Neural cell (in vitro differentiated cells): ENCODE results near the gene PRR5. TPM values are rescaled to one million over a fixed set of nuclear protein-coding genes. Genes with fewer than 3 reads are reported as not detected.

Experiments used
- H2AFZ ChIP-seq: fragments of 200-600, 300-800 bp; sonication (generic), shearing (Covaris generic); 2 replicates; pipeline ENCODE4 v1.6.0; 2014; ENCODE audit warnings: low read depth, mild to moderate bottlenecking, antibody characterized with exemption, low read length, moderate library complexity
- H3F3A ChIP-seq: fragments of 200-600 bp; shearing (Covaris generic); 2 replicates; pipeline ENCODE4 v1.6.1; 2016; ENCODE audit warnings: mild to moderate bottlenecking, moderate library complexity, mixed read lengths, antibody characterized with exemption, low read length; ENCODE audit not compliant: insufficient read depth, poor library complexity, severe bottlenecking
- H3K27ac ChIP-seq: fragments of 200-600, 300-800 bp; sonication (generic), shearing (Covaris generic); 2 replicates; pipeline ENCODE4 v1.5.1; 2014; ENCODE audit warnings: mild to moderate bottlenecking, low read length, moderate library complexity
- H3K27me3 ChIP-seq: fragments of 300-800, 200-600 bp; sonication (generic), shearing (Covaris generic); 2 replicates; pipeline ENCODE4 v1.6.0; 2014; ENCODE audit warnings: mild to moderate bottlenecking, low read depth, low read length, moderate library complexity; ENCODE audit not compliant: insufficient read depth
- H3K36me3 ChIP-seq: fragments of 300-800, 200-600 bp; sonication (generic), shearing (Covaris generic); 2 replicates; pipeline ENCODE4 v1.5.1; 2014; ENCODE audit warnings: mild to moderate bottlenecking, antibody characterized with exemption, low read length, moderate library complexity; ENCODE audit not compliant: insufficient read depth
- H3K4me2 ChIP-seq: fragments of 300-800, 200-600 bp; sonication (generic), shearing (Covaris generic); 2 replicates; pipeline ENCODE4 v1.6.0; 2014; ENCODE audit warnings: mild to moderate bottlenecking, low read length
- H3K4me3 ChIP-seq: fragments of 300-800, 200-600 bp; sonication (generic), shearing (Covaris generic); 2 replicates; pipeline ENCODE4 v1.5.1; 2014; ENCODE audit warnings: mild to moderate bottlenecking, low read length, moderate library complexity
- H3K79me2 ChIP-seq: fragments of 200-600 bp; shearing (Covaris generic); replicated peaks from 2 replicates; pipeline ENCODE4 v1.6.0; 2014; ENCODE audit warnings: mild to moderate bottlenecking, low read length, moderate library complexity; ENCODE audit not compliant: insufficient read depth
- H3K9ac ChIP-seq: fragments of 300-800, 200-600 bp; sonication (generic), shearing (Covaris generic); 2 replicates; pipeline ENCODE4 v1.6.1; 2016; ENCODE audit warnings: mild to moderate bottlenecking, low read length, mixed read lengths
- H3K9me2 ChIP-seq: fragments of 200-600 bp; shearing (Covaris generic); 2 replicates; pipeline ENCODE4 v1.6.1; 2016; ENCODE audit warnings: mild to moderate bottlenecking, low read length, mixed read lengths; ENCODE audit not compliant: insufficient read depth
- H3K9me3 ChIP-seq: fragments of 200-600, 300-800 bp; sonication (generic), shearing (Covaris generic); 2 replicates; pipeline ENCODE4 v1.6.1; 2016; ENCODE audit warnings: mild to moderate bottlenecking, mixed run types, low read length, moderate library complexity, mixed read lengths
- H4K20me1 ChIP-seq: fragments of 200-600 bp; shearing (Covaris generic); 2 replicates; pipeline ENCODE4 v1.6.1; 2016; ENCODE audit warnings: mild to moderate bottlenecking, mixed run types; ENCODE audit not compliant: insufficient read depth
- CTCF ChIP-seq: fragments of 450-650 bp; IDR thresholded peaks from 2 replicates; pipeline ENCODE4 v1.5.1; 2014; ENCODE audit warnings: antibody characterized with exemption, mild to moderate bottlenecking, moderate library complexity; ENCODE audit not compliant: poor library complexity, severe bottlenecking
- EP300 ChIP-seq: fragments of 450-650 bp; conservative IDR thresholded peaks from 2 replicates; pipeline ENCODE4 v1.6.1; 2014; ENCODE audit warnings: antibody characterized with exemption, mild to moderate bottlenecking, moderate library complexity; ENCODE audit not compliant: poor library complexity, severe bottlenecking
- EZH2 ChIP-seq: fragments of 200-600, 300-800 bp; shearing (Covaris generic), sonication (generic); IDR thresholded peaks from 2 replicates; pipeline ENCODE4 v1.6.1; 2014; ENCODE audit warnings: antibody characterized with exemption, low read length, borderline replicate concordance, mild to moderate bottlenecking; ENCODE audit not compliant: insufficient read depth, poor library complexity, severe bottlenecking
- MXI1 ChIP-seq: fragments of 450-650 bp; conservative IDR thresholded peaks from 2 replicates; pipeline ENCODE4 v1.6.1; 2014; ENCODE audit warnings: antibody characterized with exemption, mild to moderate bottlenecking; ENCODE audit not compliant: poor library complexity, severe bottlenecking
- POLR2AphosphoS5 ChIP-seq: IDR thresholded peaks from 2 replicates; pipeline ENCODE4 v1.6.1; 2012
- RAD21 ChIP-seq: fragments of 450-650 bp; conservative IDR thresholded peaks from 2 replicates; pipeline ENCODE4 v1.6.1; 2014; ENCODE audit warnings: antibody characterized with exemption, mild to moderate bottlenecking, moderate library complexity
- REST ChIP-seq: IDR thresholded peaks from 2 replicates; pipeline ENCODE4 v1.6.1; 2012; ENCODE audit warnings: borderline replicate concordance
- SMC3 ChIP-seq: fragments of 450-650 bp; conservative IDR thresholded peaks from 2 replicates; pipeline ENCODE4 v1.6.1; 2014; ENCODE audit warnings: antibody characterized with exemption, mild to moderate bottlenecking, moderate library complexity; ENCODE audit not compliant: poor library complexity
- TAF1 ChIP-seq: IDR thresholded peaks from 2 replicates; pipeline ENCODE4 v1.6.1; 2012; ENCODE audit warnings: low read depth
- polyA plus RNA-seq: library from polyadenylated mRNA; depleted of rRNA; stranded (reverse); fragments of >200 nt; gene quantifications from 2 replicates; pipeline ENCODE4 v1.2.3, GENCODE V29; 2014

PRR5 gene
- polyA plus RNA-seq, 1 donor from 2014 or later: 16.2 TPM

- Histone ChIP-seq H3K4me3 (no peak overlapping the region), H3K79me2 (no peaks in the 10 kb centered on the region), H3K36me3 (no peaks in the 10 kb centered on the region), H3K27ac (no peak overlapping the region), H3K9me2 (no peaks in the 10 kb centered on the region), H3K9ac (no peak overlapping the region), H4K20me1 (no peaks in the 10 kb centered on the region), H3K27me3 (no peaks in the 10 kb centered on the region), H3K9me3 (no peaks in the 10 kb centered on the region), H2AFZ (no peak overlapping the region), H3K4me2 (no peak overlapping the region), H3F3A (no peaks in the 10 kb centered on the region)
- TF ChIP-seq REST (no peak), TAF1 (no peak), CTCF (no peak), EZH2 (no peak), MXI1 (no peak), RAD21 (no peak), EP300 (no peak), POLR2AphosphoS5 (no peak), SMC3 (no peak)
Observed at GRCh38 chr22:44780876-44781449, 79.0 kb downstream of the PRR5 start.

- Histone ChIP-seq H3K9me3 (no peaks in the 10 kb centered on the region), H3K79me2 (no peaks in the 10 kb centered on the region), H3K36me3 (no peaks in the 10 kb centered on the region), H3K27ac (no peak overlapping the region), H4K20me1 (no peaks in the 10 kb centered on the region), H2AFZ (no peak overlapping the region), H3K4me2 (no peak overlapping the region), H3F3A (no peaks in the 10 kb centered on the region), H3K27me3 (no peaks in the 10 kb centered on the region), H3K4me3 (no peak overlapping the region), H3K9ac (no peak overlapping the region), H3K9me2 (no peaks in the 10 kb centered on the region)
- TF ChIP-seq MXI1 (no peak), POLR2AphosphoS5 (no peak)
Observed at GRCh38 chr22:44782363-44782963, 80.5 kb downstream of the PRR5 start.
